CD14-positive monocyte (primary cell): ENCODE results near the gene EXT2. TPM values are rescaled to one million over a fixed set of nuclear protein-coding genes. Genes with fewer than 3 reads are reported as not detected.

Experiments
- DNase-seq, 3 donors: peaks; one replicate each; pipeline ENCODE4 v3.0.0-alpha.2; 2011 to 2022
- H2AFZ ChIP-seq: 2 replicates; pipeline ENCODE4 v1.6.0; 2012; ENCODE audit warnings: mild to moderate bottlenecking, low read depth, low read length, inconsistent platforms; ENCODE audit not compliant: insufficient read depth, poor library complexity, severe bottlenecking
- H3K27ac ChIP-seq, 2 donors: 1 replicate in 1 of 2; 2 replicates in 1 of 2; pipeline ENCODE4 v1.5.1; 2012 to 2013; ENCODE audit warnings: low read length in 2 of 2, control low read depth in 1 of 2, inconsistent platforms in 1 of 2, low read depth in 1 of 2, mild to moderate bottlenecking in 1 of 2
- H3K27me3 ChIP-seq, 2 donors: one replicate each; pipeline versions ENCODE4 v1.6.0 to v1.6.1; 2011 to 2013; ENCODE audit warnings: low read length in 2 of 2; ENCODE audit not compliant: control insufficient read depth in 2 of 2, insufficient read depth in 2 of 2
- H3K36me3 ChIP-seq, 2 donors: replicated peaks in 1 of 2; 1 replicate in 1 of 2; 2 replicates in 1 of 2; pipeline versions ENCODE4 v1.5.1 to v1.6.1; 2012 to 2013; ENCODE audit warnings: low read length in 2 of 2, control low read depth in 1 of 2, inconsistent platforms in 1 of 2, mild to moderate bottlenecking in 1 of 2; ENCODE audit not compliant: insufficient read depth in 2 of 2, control insufficient read depth in 1 of 2
- H3K4me1 ChIP-seq, 2 donors: 1 replicate in 1 of 2; 2 replicates in 1 of 2; pipeline versions ENCODE4 v1.5.1 to v1.6.1; 2012 to 2013; ENCODE audit warnings: low read length in 2 of 2, control low read depth in 1 of 2, inconsistent platforms in 1 of 2, mild to moderate bottlenecking in 1 of 2, moderate library complexity in 1 of 2; ENCODE audit not compliant: insufficient read depth in 2 of 2, control insufficient read depth in 1 of 2
- H3K4me2 ChIP-seq: replicated peaks from 2 replicates; pipeline ENCODE3; 2012; ENCODE audit warnings: low read length, moderate library complexity, mild to moderate bottlenecking; ENCODE audit not compliant: poor library complexity, severe bottlenecking; ENCODE audit errors: extremely low read depth
- H3K4me3 ChIP-seq, 3 experiments: fragments of 200-600 bp in 1 of 3; sonication (generic) in 1 of 3; replicated peaks in 1 of 3; 1 replicate in 2 of 3; 2 replicates in 1 of 3; pipeline ENCODE4 v1.5.1; 2011 to 2013; ENCODE audit warnings: low read length in 3 of 3, mild to moderate bottlenecking in 3 of 3, control low read depth in 2 of 3, low read depth in 2 of 3, inconsistent platforms in 1 of 3, moderate library complexity in 1 of 3
- H3K79me2 ChIP-seq: 2 replicates; pipeline ENCODE4 v1.6.0; 2012; ENCODE audit warnings: mild to moderate bottlenecking, control low read depth, inconsistent platforms, low read length, moderate library complexity; ENCODE audit not compliant: insufficient read depth
- H3K9ac ChIP-seq: 2 replicates; pipeline ENCODE4 v1.6.0; 2017; ENCODE audit warnings: low read length, mild to moderate bottlenecking; ENCODE audit not compliant: insufficient read depth, poor library complexity, severe bottlenecking
- H3K9me3 ChIP-seq, 2 donors: replicated peaks in 1 of 2; 1 replicate in 1 of 2; 2 replicates in 1 of 2; pipeline versions ENCODE4 v1.5.1 to v1.6.1; 2012 to 2013; ENCODE audit warnings: low read length in 2 of 2, control low read depth in 1 of 2; ENCODE audit not compliant: control insufficient read depth in 1 of 2, insufficient read depth in 1 of 2
- H4K20me1 ChIP-seq: 2 replicates; pipeline ENCODE4 v1.6.0; 2012; ENCODE audit warnings: mild to moderate bottlenecking, low read length, control low read depth, moderate library complexity; ENCODE audit not compliant: insufficient read depth
- H3K27ac Mint-ChIP-seq, 7 donors: one replicate each; pipeline ENCODE4 v1.8.0; 2020; ENCODE audit warnings: mild to moderate bottlenecking in 7 of 7, mixed read lengths in 7 of 7, moderate library complexity in 6 of 7, inconsistent platforms in 2 of 7
- H3K27me3 Mint-ChIP-seq, 3 donors: one replicate each; pipeline ENCODE4 v1.8.0; 2021 to 2022; ENCODE audit warnings: low read depth in 3 of 3, mild to moderate bottlenecking in 3 of 3, mixed read lengths in 3 of 3, moderate library complexity in 3 of 3, inconsistent platforms in 1 of 3
- H3K36me3 Mint-ChIP-seq, 2 donors: one replicate each; pipeline ENCODE4 v1.8.0; 2020; ENCODE audit warnings: mixed read lengths in 2 of 2, inconsistent platforms in 1 of 2, mild to moderate bottlenecking in 1 of 2
- H3K4me1 Mint-ChIP-seq: one replicate; pipeline ENCODE4 v1.8.0; 2020; ENCODE audit warnings: mild to moderate bottlenecking, mixed read lengths
- H3K4me3 Mint-ChIP-seq, 2 donors: one replicate each; pipeline ENCODE4 v1.8.0; 2020; ENCODE audit warnings: mild to moderate bottlenecking in 2 of 2, mixed read lengths in 2 of 2, moderate library complexity in 1 of 2
- H3K9me3 Mint-ChIP-seq, 7 donors: one replicate each; pipeline ENCODE4 v1.8.0; 2020 to 2022; ENCODE audit warnings: mixed read lengths in 7 of 7, mild to moderate bottlenecking in 6 of 7, moderate library complexity in 6 of 7, inconsistent platforms in 2 of 7
- CTCF ChIP-seq: fragments of 200-600 bp; IDR thresholded peaks from one replicate; pipeline ENCODE4 v1.8.0; 2022; ENCODE audit warnings: antibody characterized with exemption, mild to moderate bottlenecking
- WGBS: methylation state at CpG from one replicate; pipeline ENCODE4 v1.1.5; 2013; ENCODE audit warnings: missing lambda C conversion rate; ENCODE audit not compliant: insufficient coverage; 5-methylcytosine and 5-hydroxymethylcytosine counted together
- intact Hi-C, 2 donors: fragments of 100-400 bp; cut with micrococcal nuclease; formaldehyde crosslinking; loops; one replicate each; pipeline versions ENCODE4 v1.15.0 to v1.15.1; 2023
- polyA plus RNA-seq, 3 donors: library from polyadenylated mRNA; depleted of rRNA in 1 of 3; unstranded in 2 of 3; stranded (reverse) in 1 of 3; fragments of 300-500 nt in 2 of 3; fragments of >200 nt in 1 of 3; fragmentation: Illumina TruSeq in 2 of 3; gene quantifications; 1 replicate in 2 of 3; 2 replicates in 1 of 3; pipeline ENCODE4 v1.2.3, GENCODE V29; 2012 to 2021

The EXT2 gene
- polyA plus RNA-seq, 3 donors, result 17.2 to 41.1 (median 34.2) TPM

GRCh38 chr11:44068180-44068579 is 27.3 kb upstream of the EXT2 start:
- H3K79me2 ChIP-seq, result no peaks in the 10 kb centered on the region
- Mint-ChIP-seq H3K4me3 (no peak overlapping the region), H3K9me3 (peaks cover 0 to 4% (median 0%) of the 10 kb centered on the region in 7 donors), H3K27ac (no peak overlapping the region), H3K27me3 (peaks cover 0 to 4% (median 1%) of the 10 kb centered on the region in 3 donors), H3K36me3 (peaks cover 10 to 22% of the 10 kb centered on the region in 2 donors), H3K4me1 (peaks cover 20% of the 10 kb centered on the region)
- 100% methylated on average over 1 of the region's 2 CpGs for WGBS
- no peaks in the 10 kb centered on the region for H4K20me1 ChIP-seq
- no peak overlapping the region for H3K4me3 ChIP-seq
- H3K27me3 ChIP-seq, result no peaks in the 10 kb centered on the region
- intact Hi-C loops, result no loop called here
- H3K9ac ChIP-seq, result no peak overlapping the region
- H3K36me3 ChIP-seq, result peaks cover 3 to 5% of the 10 kb centered on the region in 2 donors
- DNase-seq, result no peak
- H3K4me2 ChIP-seq, result no peak overlapping the region
- no peak for TF ChIP-seq CTCF
- H3K9me3 ChIP-seq, result no peaks in the 10 kb centered on the region
- H3K27ac ChIP-seq, result no peak overlapping the region
- H2AFZ ChIP-seq, result no peak overlapping the region
- peaks cover 17% of the 10 kb centered on the region in 2 donors for H3K4me1 ChIP-seq

- no peak overlapping the region for H3K4me3 ChIP-seq
- H2AFZ ChIP-seq, result no peak overlapping the region
- no peaks in the 10 kb centered on the region for H4K20me1 ChIP-seq
- Mint-ChIP-seq H3K36me3 (peaks cover 31 to 43% of the 10 kb centered on the region in 2 donors), H3K4me1 (peaks cover 17% of the 10 kb centered on the region), H3K4me3 (no peak overlapping the region), H3K9me3 (peaks cover 0 to 2% (median 0%) of the 10 kb centered on the region in 7 donors), H3K27ac (peak overlapping the region in 1 of 7 donors; percentile 19), H3K27me3 (peaks cover 0 to 1% (median 0%) of the 10 kb centered on the region in 3 donors)
- intact Hi-C loops, result no loop called here
- H3K27me3 ChIP-seq, result no peaks in the 10 kb centered on the region
- no peak for TF ChIP-seq CTCF
- peaks cover 12 to 13% of the 10 kb centered on the region in 2 donors for H3K4me1 ChIP-seq
- WGBS, result 86% methylated on average over 2 of the region's 3 CpGs
- H3K9me3 ChIP-seq, result no peaks in the 10 kb centered on the region
- no peak overlapping the region for H3K9ac ChIP-seq
- no peak overlapping the region for H3K27ac ChIP-seq
- H3K4me2 ChIP-seq, result no peak overlapping the region
- peaks cover 3 to 25% of the 10 kb centered on the region in 2 donors for H3K36me3 ChIP-seq
- H3K79me2 ChIP-seq, result no peaks in the 10 kb centered on the region
- DNase-seq, result no peak
Observed at GRCh38 chr11:44071157-44071556, 24.3 kb upstream of the EXT2 start.
